NCI-H146 treated with DMSO at 0.1 percent for 48 hours (cell line): ENCODE results near the gene MYH10.

ENCODE experiments used
- DNase-seq: peaks from one replicate; lab custom pipeline; 2025; ENCODE audit not compliant: unreplicated experiment; lab: John Stamatoyannopoulos, UW

MYH10 gene

GRCh38 chr17:8499171-8499570 lies 131.4 kb downstream of the MYH10 start:
- DNase-seq, result no peak

- DNase-seq, result no peak
Observed at GRCh38 chr17:8496081-8496480, 134.4 kb downstream of the MYH10 start.

GRCh38 chr17:8494506-8495111 lies 135.9 kb downstream of the MYH10 start:
- DNase-seq, result no peak

- DNase-seq, result no peak
Observed at GRCh38 chr17:8494021-8494420, 136.5 kb downstream of the MYH10 start.

GRCh38 chr17:8492121-8492520 lies 138.4 kb downstream of the MYH10 start:
- DNase-seq, result no peak

GRCh38 chr17:8490256-8491023 lies 140.1 kb downstream of the MYH10 start:
- DNase-seq, result no peak

GRCh38 chr17:8489841-8490240 lies 140.7 kb downstream of the MYH10 start:
- no peak for DNase-seq

GRCh38 chr17:8488901-8489300 lies 141.6 kb downstream of the MYH10 start:
- no peak for DNase-seq

- DNase-seq, result no peak
Observed at GRCh38 chr17:8488491-8488890, 142.0 kb downstream of the MYH10 start.

- DNase-seq, result no peak
Observed at GRCh38 chr17:8487743-8488142, 142.8 kb downstream of the MYH10 start.

- DNase-seq, result no peak
Observed at GRCh38 chr17:8487130-8487645, 143.3 kb downstream of the MYH10 start.

- DNase-seq, result no peak
Observed at GRCh38 chr17:8485491-8485890, 145.0 kb downstream of the MYH10 start.

- no peak for DNase-seq
Observed at GRCh38 chr17:8484465-8484864, 146.1 kb downstream of the MYH10 start.

- no peak for DNase-seq
Observed at GRCh38 chr17:8482546-8482945, 148.0 kb downstream of the MYH10 start.

- no peak for DNase-seq
Observed at GRCh38 chr17:8481703-8482102, 148.8 kb downstream of the MYH10 start.

GRCh38 chr17:8481089-8481488 lies 149.4 kb downstream of the MYH10 start:
- DNase-seq, result no peak

- DNase-seq, result no peak
Observed at GRCh38 chr17:8480011-8480976, 150.2 kb downstream of the MYH10 start.

- DNase-seq, result no peak
Observed at GRCh38 chr17:8479431-8479947, 151.0 kb downstream of the MYH10 start.

GRCh38 chr17:8477715-8478441 lies 152.6 kb downstream of the MYH10 start:
- DNase-seq, result no peak

- no peak for DNase-seq
Observed at GRCh38 chr17:8477171-8477570, 153.4 kb downstream of the MYH10 start.
